Measurements from ENCODE around the gene TSPAN1. TPM values are rescaled to one million over a fixed set of nuclear protein-coding genes. Genes with fewer than 3 reads are reported as not detected.

TSPAN1 gene
- total and polyA plus RNA-seq, 2 of the 13 experiments (the other 11 are each of a cell fraction or from before 2014, with no cell fraction given): 1.7 to 2.9 TPM

GRCh38 chr1:46220808-46221207 lies 45.9 kb downstream of the TSPAN1 start:
- DNase-seq (ENCODE audit: low spot score) (no peak), FAIRE-seq (no peak), ATAC-seq (no peak)
- in situ Hi-C loops (cut with HindIII; ENCODE audit: extremely low pct_ligation_motif_present, low pct_unique_long_range_greater_than_20kb) (loop anchor here (5.0 kb wide), 2 partner anchors 39 to 184 kb away; no protein-coding TSS in a partner anchor), intact Hi-C loops (cut with micrococcal nuclease; ENCODE audit: unreplicated experiment) (no loop called here)
- POLR2A ChIA-PET: interaction anchor here (0.9 kb wide), 1 partner anchor 26 kb away, joined by 3 read pairs; no protein-coding TSS in a partner anchor
- H3K27ac ChIP-seq (ENCODE audit: extremely low read length, insufficient read depth, low read length): no peak overlapping the region
- no peak overlapping the region for H2AFZ ChIP-seq (ENCODE audit: low read length)
- no peaks in the 10 kb centered on the region for H3K27me3 ChIP-seq (ENCODE audit: control insufficient read depth in 1 of 2, insufficient read depth in 2 of 2, low read length in 2 of 2)
- no peaks in the 10 kb centered on the region for H3K36me3 ChIP-seq (replicated peaks in 1 of 2; ENCODE audit: control insufficient read depth in 1 of 2, insufficient read depth in 2 of 2, low read length in 2 of 2)
- H3K9ac ChIP-seq (ENCODE audit: insufficient read depth, low read depth, low read length): no peak overlapping the region
- no TSS peak for BruUV-seq (replicated peaks)
- H3K4me1 ChIP-seq (ENCODE audit: insufficient read depth, low read length): peaks cover 51% of the 10 kb centered on the region
- CTCF ChIA-PET (ENCODE audit: low intra/inter-chr PET ratio, low total read pairs): no interaction called here
- WGBS (ENCODE audit: low lambda C conversion rate): 53% methylated on average over 2 of the region's 3 CpGs
- no peaks in the 10 kb centered on the region for H4K20me1 ChIP-seq (ENCODE audit: insufficient read depth, low read length)
- H3K4me2 ChIP-seq (ENCODE audit: low read depth, low read length): no peak overlapping the region
- H3K9me3 ChIP-seq (ENCODE audit: low read length): no peaks in the 10 kb centered on the region
- no peaks in the 10 kb centered on the region for H3K79me2 ChIP-seq (ENCODE audit: insufficient read depth, low read length)
- no peak overlapping the region for H3K4me3 ChIP-seq (replicated peaks in 1 of 3; ENCODE audit: insufficient read depth in 1 of 3, low read depth in 2 of 3, low read length in 3 of 3)
- TF ChIP-seq FIP1L1 (IDR thresholded peaks at IDR 0.05; ENCODE audit: borderline replicate concordance, insufficient read depth, low read depth, low read length): no peak
- no peak for TF ChIP-seq FOXK2 (IDR thresholded peaks at IDR 0.05)
- TF ChIP-seq HOXA3 (CRISPR knock-in tag; IDR thresholded peaks at IDR 0.05): 0 out of 2 replicates have a peak, but pooled peaks have one; percentile 16
- TF ChIP-seq SMAD1 (CRISPR knock-in tag; IDR thresholded peaks at IDR 0.05; ENCODE audit: borderline replicate concordance, low read depth): no peak
- TF ChIP-seq ZSCAN5A (CRISPR knock-in tag; IDR thresholded peaks at IDR 0.05; ENCODE audit: borderline replicate concordance): no peak
- TF ChIP-seq ZBTB8A (CRISPR knock-in tag; IDR thresholded peaks at IDR 0.05; ENCODE audit: borderline replicate concordance, low read depth): no peak
- no peak for TF ChIP-seq SALL1 (CRISPR knock-in tag; IDR thresholded peaks at IDR 0.05)
- no peak for TF ChIP-seq PRDM15 (CRISPR knock-in tag; IDR thresholded peaks at IDR 0.05)
- TF ChIP-seq KMT2B (CRISPR knock-in tag; IDR thresholded peaks at IDR 0.05): no peak
- TF ChIP-seq ZNF430 (CRISPR knock-in tag; IDR thresholded peaks at IDR 0.05): no peak
- no peak for TF ChIP-seq ZKSCAN1 (IDR thresholded peaks at IDR 0.05; ENCODE audit: low read length)
- no peak for TF ChIP-seq HOXA9 (CRISPR knock-in tag; IDR thresholded peaks at IDR 0.05; ENCODE audit: borderline replicate concordance)
- TF ChIP-seq ZHX2 (IDR thresholded peaks at IDR 0.05; ENCODE audit: low read depth): no peak
- no peak for TF ChIP-seq ZHX2 (CRISPR knock-in tag; IDR thresholded peaks at IDR 0.05; ENCODE audit: borderline replicate concordance)

All from HepG2 (cell line).